ENCODE data around the gene VPS4B.

VPS4B gene

DNA sequence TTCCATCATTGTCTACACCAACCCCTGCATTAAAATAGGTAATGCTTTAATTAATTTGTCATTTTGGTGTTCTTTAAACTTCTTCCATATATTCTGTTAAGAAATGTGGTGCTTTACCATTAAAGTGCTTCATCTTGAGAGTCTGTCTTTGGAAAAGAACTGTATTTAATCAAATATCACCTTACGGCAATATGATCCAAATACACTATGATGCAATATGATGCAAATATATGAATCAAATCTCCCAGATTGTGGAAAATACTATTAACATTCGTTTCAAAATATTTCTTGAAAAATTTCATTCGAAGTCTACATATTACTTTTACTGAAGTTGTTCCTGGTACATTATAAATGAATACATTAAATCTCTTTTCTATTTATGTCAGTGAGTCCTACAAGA, 23.0 kb downstream of the VPS4B start:
- TF ChIP-seq CTCF (IDR thresholded peaks at IDR 0.05; ENCODE audit: low read length) (no peak), EZH2 (IDR thresholded peaks at IDR 0.05; ENCODE audit: borderline replicate concordance, low read length) (no peak)
- Histone ChIP-seq H3K36me3 (ENCODE audit: insufficient read depth, low read length) (peaks cover 94% of the 10 kb centered on the region), H3K27me3 (ENCODE audit: insufficient read depth, low read length) (no peaks in the 10 kb centered on the region), H3K4me2 (ENCODE audit: low read length) (no peak overlapping the region), H3K9ac (ENCODE audit: low read length) (no peak overlapping the region), H2AFZ (ENCODE audit: low read length) (no peak overlapping the region), H3K27ac (ENCODE audit: low read depth, low read length, poor library complexity, severe bottlenecking) (no peak overlapping the region), H3K4me3 (ENCODE audit: low read depth, low read length, poor library complexity, severe bottlenecking) (no peak overlapping the region), H3K9me2 (ENCODE audit: low read depth, low read length) (no peaks in the 10 kb centered on the region), H3K9me3 (ENCODE audit: low read length) (no peaks in the 10 kb centered on the region), H4K20me1 (ENCODE audit: insufficient read depth, low read length) (no peaks in the 10 kb centered on the region), H3F3A (ENCODE audit: insufficient read depth, low read length) (no peaks in the 10 kb centered on the region), H3K4me1 (ENCODE audit: insufficient read depth, low read length, severe bottlenecking) (no peaks in the 10 kb centered on the region), H3K79me2 (ENCODE audit: insufficient read depth, low read length) (no peaks in the 10 kb centered on the region)

- Histone ChIP-seq H3K9me2 (ENCODE audit: low read depth, low read length) (no peaks in the 10 kb centered on the region), H3F3A (ENCODE audit: insufficient read depth, low read length) (no peaks in the 10 kb centered on the region), H3K9ac (ENCODE audit: low read length) (no peak overlapping the region), H3K27ac (ENCODE audit: low read depth, low read length, poor library complexity, severe bottlenecking) (no peak overlapping the region), H3K27me3 (ENCODE audit: insufficient read depth, low read length) (no peaks in the 10 kb centered on the region), H3K9me3 (ENCODE audit: low read length) (no peaks in the 10 kb centered on the region), H2AFZ (ENCODE audit: low read length) (no peak overlapping the region), H3K4me1 (ENCODE audit: insufficient read depth, low read length, severe bottlenecking) (no peaks in the 10 kb centered on the region), H3K4me2 (ENCODE audit: low read length) (no peak overlapping the region), H3K79me2 (ENCODE audit: insufficient read depth, low read length) (no peaks in the 10 kb centered on the region), H3K36me3 (ENCODE audit: insufficient read depth, low read length) (peaks cover 79% of the 10 kb centered on the region), H4K20me1 (ENCODE audit: insufficient read depth, low read length) (no peaks in the 10 kb centered on the region), H3K4me3 (ENCODE audit: low read depth, low read length, poor library complexity, severe bottlenecking) (no peak overlapping the region)
- no peak for TF ChIP-seq EZH2 (IDR thresholded peaks at IDR 0.05; ENCODE audit: borderline replicate concordance, low read length)
Measured at GRCh38 chr18:63397349-63397748, 24.9 kb downstream of the VPS4B start.

DNA sequence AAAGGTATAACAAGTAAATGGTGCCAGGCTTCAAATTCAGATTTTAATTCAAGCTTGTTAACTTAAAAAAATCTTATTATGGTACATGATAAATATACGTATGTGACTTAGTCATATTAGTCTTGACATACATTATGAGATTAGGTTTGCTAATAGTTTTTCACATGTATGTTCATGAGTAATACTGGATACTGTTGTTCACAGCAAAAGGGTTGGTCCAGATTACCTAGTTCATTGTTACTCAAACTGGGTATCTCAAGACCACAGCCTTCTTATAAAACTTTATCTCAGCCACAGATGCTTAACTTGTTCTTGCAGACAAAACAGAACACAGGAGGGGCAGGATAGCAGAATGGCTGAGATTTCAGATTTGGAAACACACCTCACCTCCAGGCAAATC, 26.8 kb downstream of the VPS4B start:
- Histone ChIP-seq H3K27me3 (ENCODE audit: insufficient read depth, low read length) (no peaks in the 10 kb centered on the region), H3K9me2 (ENCODE audit: low read depth, low read length) (no peaks in the 10 kb centered on the region), H3K4me1 (ENCODE audit: insufficient read depth, low read length, severe bottlenecking) (no peaks in the 10 kb centered on the region), H2AFZ (ENCODE audit: low read length) (no peak overlapping the region), H4K20me1 (ENCODE audit: insufficient read depth, low read length) (no peaks in the 10 kb centered on the region), H3K9ac (ENCODE audit: low read length) (no peak overlapping the region), H3K4me2 (ENCODE audit: low read length) (no peak overlapping the region), H3K36me3 (ENCODE audit: insufficient read depth, low read length) (peaks cover 74% of the 10 kb centered on the region), H3F3A (ENCODE audit: insufficient read depth, low read length) (no peaks in the 10 kb centered on the region), H3K27ac (ENCODE audit: low read depth, low read length, poor library complexity, severe bottlenecking) (no peak overlapping the region), H3K4me3 (ENCODE audit: low read depth, low read length, poor library complexity, severe bottlenecking) (no peak overlapping the region), H3K79me2 (ENCODE audit: insufficient read depth, low read length) (no peaks in the 10 kb centered on the region), H3K9me3 (ENCODE audit: low read length) (no peaks in the 10 kb centered on the region)
- TF ChIP-seq CTCF (IDR thresholded peaks at IDR 0.05; ENCODE audit: low read length) (no peak), EZH2 (IDR thresholded peaks at IDR 0.05; ENCODE audit: borderline replicate concordance, low read length) (no peak)

- Histone ChIP-seq H3K27me3 (ENCODE audit: insufficient read depth, low read length) (no peaks in the 10 kb centered on the region), H4K20me1 (ENCODE audit: insufficient read depth, low read length) (no peaks in the 10 kb centered on the region), H3K9me3 (ENCODE audit: low read length) (no peaks in the 10 kb centered on the region), H3K4me1 (ENCODE audit: insufficient read depth, low read length, severe bottlenecking) (no peaks in the 10 kb centered on the region), H3K4me3 (ENCODE audit: low read depth, low read length, poor library complexity, severe bottlenecking) (no peak overlapping the region), H2AFZ (ENCODE audit: low read length) (no peak overlapping the region), H3K27ac (ENCODE audit: low read depth, low read length, poor library complexity, severe bottlenecking) (no peak overlapping the region), H3F3A (ENCODE audit: insufficient read depth, low read length) (no peaks in the 10 kb centered on the region), H3K9me2 (ENCODE audit: low read depth, low read length) (no peaks in the 10 kb centered on the region), H3K36me3 (ENCODE audit: insufficient read depth, low read length) (peaks cover 69% of the 10 kb centered on the region), H3K4me2 (ENCODE audit: low read length) (no peak overlapping the region), H3K79me2 (ENCODE audit: insufficient read depth, low read length) (no peaks in the 10 kb centered on the region), H3K9ac (ENCODE audit: low read length) (no peak overlapping the region)
- TF ChIP-seq EZH2 (IDR thresholded peaks at IDR 0.05; ENCODE audit: borderline replicate concordance, low read length), result no peak
Measured at GRCh38 chr18:63394954-63395353, 27.3 kb downstream of the VPS4B start.
